ENCODE data around the gene PADI6. TPM values are rescaled to one million over a fixed set of nuclear protein-coding genes. Genes with fewer than 3 reads are reported as not detected.
"Not testable (repeated sequence)": the region's sequence is repeated elsewhere in the genome, so short reads cannot be mapped to it uniquely, and the experiment has no call there.

The PADI6 gene
- polyA plus RNA-seq, 6 donors from 2014 or later = not detected

- Mint-ChIP-seq H3K9me3 (no peaks in the 10 kb centered on the region), H3K4me1 (no peaks in the 10 kb centered on the region), H3K27ac (peak overlapping the region in 2 of 6 donors; percentile 1 to 74), H3K27me3 (no peaks in the 10 kb centered on the region), H3K4me3 (no peak overlapping the region), H3K36me3 (no peaks in the 10 kb centered on the region)
- DNase-seq (no peak), ATAC-seq (ENCODE audit: low read depth in 2 of 2) (no peak)
Observed at GRCh38 chr1:17400725-17401341, 28.8 kb downstream of the PADI6 start.

GRCh38 chr1:17401841-17402240 is 29.8 kb downstream of the PADI6 start:
- Mint-ChIP-seq H3K9me3 (no peaks in the 10 kb centered on the region), H3K4me1 (no peaks in the 10 kb centered on the region), H3K36me3 (peaks cover 0 to 2% of the 10 kb centered on the region in 2 donors)

GRCh38 chr1:17403081-17403480 is 31.1 kb downstream of the PADI6 start:
- no peak overlapping the region for H3K4me3 Mint-ChIP-seq

More at GRCh38 chr1:17401841-17402240, 29.8 kb downstream of the PADI6 start:
- no peak overlapping the region for H3K4me3 Mint-ChIP-seq
- H3K27me3 Mint-ChIP-seq = no peaks in the 10 kb centered on the region
- no peak overlapping the region for H3K27ac Mint-ChIP-seq
- DNase-seq (no peak), ATAC-seq (ENCODE audit: low read depth in 2 of 2) (no peak)

GRCh38 chr1:17404034-17404684 is 32.2 kb downstream of the PADI6 start:
- Mint-ChIP-seq H3K9me3 (no peaks in the 10 kb centered on the region), H3K27me3 (no peaks in the 10 kb centered on the region), H3K36me3 (peaks cover 14 to 16% of the 10 kb centered on the region in 2 donors), H3K4me3 (no peak overlapping the region), H3K27ac (peak overlapping the region in 1 of 6 donors; percentile 72), H3K4me1 (no peaks in the 10 kb centered on the region)
- DNase-seq = no peak
- no peak for ATAC-seq (ENCODE audit: low read depth in 2 of 2)

More at GRCh38 chr1:17403081-17403480, 31.1 kb downstream of the PADI6 start:
- no peaks in the 10 kb centered on the region for H3K27me3 Mint-ChIP-seq
- no peaks in the 10 kb centered on the region for H3K9me3 Mint-ChIP-seq
- no peak for DNase-seq
- H3K27ac Mint-ChIP-seq = no peak overlapping the region
- no peak for ATAC-seq (ENCODE audit: low read depth in 2 of 2)
- H3K4me1 Mint-ChIP-seq = no peaks in the 10 kb centered on the region
- H3K36me3 Mint-ChIP-seq = peaks cover 9% of the 10 kb centered on the region in 2 donors

GRCh38 chr1:17404820-17405219 is 32.8 kb downstream of the PADI6 start:
- Mint-ChIP-seq H3K27me3 (no peaks in the 10 kb centered on the region), H3K4me3 (no peak overlapping the region), H3K9me3 (no peaks in the 10 kb centered on the region), H3K36me3 (peaks cover 14 to 22% of the 10 kb centered on the region in 2 donors), H3K4me1 (no peaks in the 10 kb centered on the region), H3K27ac (peak overlapping the region in 1 of 6 donors; percentile 20)
- ATAC-seq (ENCODE audit: low read depth in 2 of 2) (no peak), DNase-seq (no peak)

- H3K36me3 Mint-ChIP-seq = peaks cover 14 to 22% of the 10 kb centered on the region in 2 donors
- peak overlapping the region in 3 of 6 donors; percentile 47 to 76 (median 56) for H3K27ac Mint-ChIP-seq
- ATAC-seq (ENCODE audit: low read depth in 2 of 2) (peak; percentile 75 to 79), DNase-seq (peak; percentile 11)
- H3K9me3 Mint-ChIP-seq = no peaks in the 10 kb centered on the region
- no peak overlapping the region for H3K4me3 Mint-ChIP-seq
- no peaks in the 10 kb centered on the region for H3K27me3 Mint-ChIP-seq
- no peaks in the 10 kb centered on the region for H3K4me1 Mint-ChIP-seq
Observed at GRCh38 chr1:17405898-17406759, 34.1 kb downstream of the PADI6 start.

- not testable (repeated sequence) for DNase-seq; H3K9me3 Mint-ChIP-seq; H3K4me3 Mint-ChIP-seq; ATAC-seq (ENCODE audit: low read depth in 2 of 2); H3K27me3 Mint-ChIP-seq; H3K4me1 Mint-ChIP-seq
- H3K36me3 Mint-ChIP-seq = peaks cover 14 to 22% of the 10 kb centered on the region in 2 donors
- peak overlapping the region in 2 of 6 donors; percentile 56 to 92 for H3K27ac Mint-ChIP-seq
Observed at GRCh38 chr1:17406760-17407475, 34.9 kb downstream of the PADI6 start.

GRCh38 chr1:17407786-17408514 is 36.0 kb downstream of the PADI6 start:
- not testable (repeated sequence) for DNase-seq; H3K4me1 Mint-ChIP-seq; H3K9me3 Mint-ChIP-seq; H3K4me3 Mint-ChIP-seq; H3K27me3 Mint-ChIP-seq; ATAC-seq (ENCODE audit: low read depth in 2 of 2)
- peaks cover 19 to 26% of the 10 kb centered on the region in 2 donors for H3K36me3 Mint-ChIP-seq
- peak overlapping the region in 1 of 6 donors; percentile 65 for H3K27ac Mint-ChIP-seq

GRCh38 chr1:17409391-17409811 is 37.4 kb downstream of the PADI6 start:
- DNase-seq = no peak
- Mint-ChIP-seq H3K27me3 (no peaks in the 10 kb centered on the region), H3K9me3 (no peaks in the 10 kb centered on the region), H3K27ac (peak overlapping the region in 1 of 6 donors; percentile 34), H3K36me3 (peaks cover 22 to 32% of the 10 kb centered on the region in 2 donors), H3K4me3 (no peak overlapping the region), H3K4me1 (no peaks in the 10 kb centered on the region)
- no peak for ATAC-seq (ENCODE audit: low read depth in 2 of 2)

- Mint-ChIP-seq H3K4me3 (no peak overlapping the region), H3K4me1 (peaks cover 0 to 1% (median 0%) of the 10 kb centered on the region in 3 donors), H3K9me3 (no peaks in the 10 kb centered on the region), H3K36me3 (peaks cover 20 to 28% of the 10 kb centered on the region in 2 donors), H3K27me3 (no peaks in the 10 kb centered on the region), H3K27ac (peak overlapping the region in 1 of 6 donors; percentile 66)
- ATAC-seq (ENCODE audit: low read depth in 2 of 2) = no peak
- no peak for DNase-seq
Observed at GRCh38 chr1:17412093-17412870, 40.3 kb downstream of the PADI6 start.

GRCh38 chr1:17414022-17414421 is 42.0 kb downstream of the PADI6 start:
- no peaks in the 10 kb centered on the region for H3K27me3 Mint-ChIP-seq
- no peaks in the 10 kb centered on the region for H3K9me3 Mint-ChIP-seq
- ATAC-seq (ENCODE audit: low read depth in 2 of 2) (no peak), DNase-seq (no peak)
- H3K36me3 Mint-ChIP-seq = peaks cover 13 to 18% of the 10 kb centered on the region in 2 donors
- peaks cover 0 to 2% (median 0%) of the 10 kb centered on the region in 3 donors for H3K4me1 Mint-ChIP-seq
- H3K27ac Mint-ChIP-seq = no peak overlapping the region
- H3K4me3 Mint-ChIP-seq = no peak overlapping the region

GRCh38 chr1:17416389-17416788 is 44.4 kb downstream of the PADI6 start:
- Mint-ChIP-seq H3K27me3 (no peaks in the 10 kb centered on the region), H3K4me1 (peaks cover 2 to 5% (median 3%) of the 10 kb centered on the region in 3 donors), H3K36me3 (peaks cover 10 to 13% of the 10 kb centered on the region in 2 donors), H3K27ac (peak overlapping the region in 2 of 6 donors; percentile 18 to 47), H3K4me3 (no peak overlapping the region), H3K9me3 (no peaks in the 10 kb centered on the region)
- DNase-seq (no peak), ATAC-seq (ENCODE audit: low read depth in 2 of 2) (no peak)
